Non-pigmented ciliary epithelial cell (primary cell): Measurements from ENCODE around the gene KCTD12.
"Not testable (repeated sequence)": the region's sequence is repeated elsewhere in the genome, so short reads cannot be mapped to it uniquely, and the experiment has no call there.

Source experiments
- DNase-seq: peaks from one replicate; pipeline ENCODE4 v3.0.0-alpha.2; 2010; ENCODE audit warnings: low read depth

KCTD12 gene

GRCh38 chr13:76886292-76887075 is at the start of gene KCTD12:
KCTD12 (minus strand) TSS chr13:76886405; CDS start chr13:76886148, 257 bp downstream.
- DNase-seq = peak; percentile 45

- no peak for DNase-seq
Measured at GRCh38 chr13:76934671-76935070, 48.5 kb upstream of the KCTD12 start.

GRCh38 chr13:76932076-76932475 is 45.9 kb upstream of the KCTD12 start:
- DNase-seq = no peak

- no peak for DNase-seq
Measured at GRCh38 chr13:76929851-76930374, 43.7 kb upstream of the KCTD12 start.

- DNase-seq = no peak
Measured at GRCh38 chr13:76929320-76929719, 43.1 kb upstream of the KCTD12 start.

- DNase-seq = no peak
Measured at GRCh38 chr13:76928456-76928855, 42.3 kb upstream of the KCTD12 start.

GRCh38 chr13:76927955-76928354 is 41.8 kb upstream of the KCTD12 start:
- no peak for DNase-seq

GRCh38 chr13:76925115-76925514 is 38.9 kb upstream of the KCTD12 start:
- no peak for DNase-seq

- DNase-seq = no peak
Measured at GRCh38 chr13:76921516-76921915, 35.3 kb upstream of the KCTD12 start.

- DNase-seq = not testable (repeated sequence)
Measured at GRCh38 chr13:76917755-76918481, 31.7 kb upstream of the KCTD12 start.

GRCh38 chr13:76917095-76917494 is 30.9 kb upstream of the KCTD12 start:
- no peak for DNase-seq

GRCh38 chr13:76913898-76914297 is 27.7 kb upstream of the KCTD12 start:
- no peak for DNase-seq

GRCh38 chr13:76912476-76912875 is 26.3 kb upstream of the KCTD12 start:
- no peak for DNase-seq

- DNase-seq = no peak
Measured at GRCh38 chr13:76904507-76904906, 18.3 kb upstream of the KCTD12 start.

- DNase-seq = no peak
Measured at GRCh38 chr13:76903544-76904162, 17.4 kb upstream of the KCTD12 start.

GRCh38 chr13:76899066-76899465 is 12.9 kb upstream of the KCTD12 start:
- not testable (repeated sequence) for DNase-seq

- not testable (repeated sequence) for DNase-seq
Measured at GRCh38 chr13:76897171-76897570, 11.0 kb upstream of the KCTD12 start.

- DNase-seq = no peak
Measured at GRCh38 chr13:76894401-76895110, 8.4 kb upstream of the KCTD12 start.

- no peak for DNase-seq
Measured at GRCh38 chr13:76892488-76892887, 6.3 kb upstream of the KCTD12 start.

GRCh38 chr13:76890021-76890420 is 3.8 kb upstream of the KCTD12 start:
- DNase-seq = peak; percentile 23

- DNase-seq = no peak
Measured at GRCh38 chr13:76889254-76889653, 3.0 kb upstream of the KCTD12 start.

GRCh38 chr13:76888421-76888820 is 2.2 kb upstream of the KCTD12 start:
- DNase-seq = no peak
